ENCODE measurements around the gene CASP10. TPM values are rescaled to one million over a fixed set of nuclear protein-coding genes. Genes with fewer than 3 reads are reported as not detected.

Gene CASP10
- polyA plus RNA-seq, 1 of the 3 experiments (the other 2 are of a cell fraction), result 0.12 TPM

GRCh38 chr2:201201371-201201770, 18.4 kb downstream of the CASP10 start:
- no peak for DNase-seq
- Histone ChIP-seq H3K36me3 (replicated peaks in 1 of 2; ENCODE audit: control insufficient read depth in 1 of 2, insufficient read depth in 2 of 2, low read length in 1 of 2) (no peaks in the 10 kb centered on the region), H3K27ac (ENCODE audit: low read depth in 2 of 2, low read length in 1 of 2) (no peak overlapping the region), H3K4me2 (no peak overlapping the region), H3K9me2 (no peaks in the 10 kb centered on the region), H3K27me3 (ENCODE audit: insufficient read depth) (no peaks in the 10 kb centered on the region), H2AFZ (ENCODE audit: low read depth) (no peak overlapping the region), H3F3A (replicated peaks; ENCODE audit: insufficient read depth) (no peaks in the 10 kb centered on the region), H3K9ac (no peak overlapping the region), H4K20me1 (ENCODE audit: insufficient read depth) (no peaks in the 10 kb centered on the region), H3K9me3 (no peaks in the 10 kb centered on the region), H3K4me1 (ENCODE audit: control insufficient read depth in 1 of 2, insufficient read depth in 2 of 2, low read depth in 1 of 2, low read length in 1 of 2) (peaks cover 0 to 8% of the 10 kb centered on the region in 2 experiments; a peak in 2 of 4 replicates), H3K79me2 (ENCODE audit: insufficient read depth) (no peaks in the 10 kb centered on the region), H3K4me3 (ENCODE audit: low read depth in 2 of 2, low read length in 1 of 2) (no peak overlapping the region)
- CTCF ChIA-PET, result interaction anchor here (1.9 kb wide), 1 partner anchor 24 kb away, joined by 5 read pairs; no protein-coding TSS in a partner anchor
- TF ChIP-seq CHD2 (IDR thresholded peaks at IDR 0.05; ENCODE audit: low read length, partially characterized antibody) (no peak), ELF1 (IDR thresholded peaks at IDR 0.05) (no peak), EZH2phosphoT487 (IDR thresholded peaks at IDR 0.05; ENCODE audit: borderline replicate concordance, low read depth) (no peak), RXRA (IDR thresholded peaks at IDR 0.05; ENCODE audit: borderline replicate concordance, low read depth) (no peak)
- TF ChIP-seq, protein P1, sequence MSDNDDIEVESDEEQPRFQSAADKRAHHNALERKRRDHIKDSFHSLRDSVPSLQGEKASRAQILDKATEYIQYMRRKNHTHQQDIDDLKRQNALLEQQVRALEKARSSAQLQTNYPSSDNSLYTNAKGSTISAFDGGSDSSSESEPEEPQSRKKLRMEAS (IDR thresholded peaks at IDR 0.05; ENCODE audit: low read depth), result no peak
- 78% methylated on average over 8 of the region's 8 CpGs for WGBS (ENCODE audit: low lambda C conversion rate)
- POLR2A ChIA-PET, result no interaction called here

GRCh38 chr2:201203916-201204654, 21.1 kb downstream of the CASP10 start:
- POLR2A ChIA-PET, result interaction anchor here (0.5 kb wide), 1 partner anchor 9 kb away, joined by 5 read pairs; no protein-coding TSS in a partner anchor
- Histone ChIP-seq H3K9me3 (no peaks in the 10 kb centered on the region), H3K9ac (no peak overlapping the region), H3K27me3 (ENCODE audit: insufficient read depth) (no peaks in the 10 kb centered on the region), H3F3A (replicated peaks; ENCODE audit: insufficient read depth) (no peaks in the 10 kb centered on the region), H3K4me3 (ENCODE audit: low read depth in 2 of 2, low read length in 1 of 2) (no peak overlapping the region), H2AFZ (ENCODE audit: low read depth) (no peak overlapping the region), H3K27ac (ENCODE audit: low read depth in 2 of 2, low read length in 1 of 2) (no peak overlapping the region), H3K79me2 (ENCODE audit: insufficient read depth) (no peaks in the 10 kb centered on the region), H3K36me3 (replicated peaks in 1 of 2; ENCODE audit: control insufficient read depth in 1 of 2, insufficient read depth in 2 of 2, low read length in 1 of 2) (no peaks in the 10 kb centered on the region), H3K4me2 (no peak overlapping the region), H4K20me1 (ENCODE audit: insufficient read depth) (no peaks in the 10 kb centered on the region), H3K9me2 (no peaks in the 10 kb centered on the region), H3K4me1 (ENCODE audit: control insufficient read depth in 1 of 2, insufficient read depth in 2 of 2, low read depth in 1 of 2, low read length in 1 of 2) (peaks cover 0 to 8% of the 10 kb centered on the region in 2 experiments; a peak in 3 of 4 replicates)
- WGBS (ENCODE audit: low lambda C conversion rate), result 66% methylated on average over 6 of the region's 6 CpGs
- TF ChIP-seq FOXJ3 (CRISPR knock-in tag; IDR thresholded peaks at IDR 0.05) (no peak), RAD21 (IDR thresholded peaks at IDR 0.05; ENCODE audit: low read length) (no peak), CHD2 (IDR thresholded peaks at IDR 0.05; ENCODE audit: low read length, partially characterized antibody) (no peak), FOXM1 (IDR thresholded peaks at IDR 0.05; ENCODE audit: low read depth) (no peak), MEF2A (IDR thresholded peaks at IDR 0.05; ENCODE audit: borderline replicate concordance, low read depth) (no peak), SIN3A (IDR thresholded peaks at IDR 0.05; ENCODE audit: borderline replicate concordance, low read depth, low read length) (no peak), NRF1 (IDR thresholded peaks at IDR 0.05; ENCODE audit: low read depth, low read length) (no peak), EP300 (IDR thresholded peaks at IDR 0.05; ENCODE audit: borderline replicate concordance in 1 of 2, low read depth in 1 of 2, low read length in 1 of 2) (no peak; a peak in 1 of 4 replicates), GATA2 (CRISPR knock-in tag; IDR thresholded peaks at IDR 0.05) (no peak), TAF1 (IDR thresholded peaks at IDR 0.05; ENCODE audit: borderline replicate concordance, low read depth, low read length) (no peak)
- TF ChIP-seq, protein P2, sequence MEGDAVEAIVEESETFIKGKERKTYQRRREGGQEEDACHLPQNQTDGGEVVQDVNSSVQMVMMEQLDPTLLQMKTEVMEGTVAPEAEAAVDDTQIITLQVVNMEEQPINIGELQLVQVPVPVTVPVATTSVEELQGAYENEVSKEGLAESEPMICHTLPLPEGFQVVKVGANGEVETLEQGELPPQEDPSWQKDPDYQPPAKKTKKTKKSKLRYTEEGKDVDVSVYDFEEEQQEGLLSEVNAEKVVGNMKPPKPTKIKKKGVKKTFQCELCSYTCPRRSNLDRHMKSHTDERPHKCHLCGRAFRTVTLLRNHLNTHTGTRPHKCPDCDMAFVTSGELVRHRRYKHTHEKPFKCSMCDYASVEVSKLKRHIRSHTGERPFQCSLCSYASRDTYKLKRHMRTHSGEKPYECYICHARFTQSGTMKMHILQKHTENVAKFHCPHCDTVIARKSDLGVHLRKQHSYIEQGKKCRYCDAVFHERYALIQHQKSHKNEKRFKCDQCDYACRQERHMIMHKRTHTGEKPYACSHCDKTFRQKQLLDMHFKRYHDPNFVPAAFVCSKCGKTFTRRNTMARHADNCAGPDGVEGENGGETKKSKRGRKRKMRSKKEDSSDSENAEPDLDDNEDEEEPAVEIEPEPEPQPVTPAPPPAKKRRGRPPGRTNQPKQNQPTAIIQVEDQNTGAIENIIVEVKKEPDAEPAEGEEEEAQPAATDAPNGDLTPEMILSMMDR (IDR thresholded peaks at IDR 0.05), result no peak
- TF ChIP-seq, protein P3, sequence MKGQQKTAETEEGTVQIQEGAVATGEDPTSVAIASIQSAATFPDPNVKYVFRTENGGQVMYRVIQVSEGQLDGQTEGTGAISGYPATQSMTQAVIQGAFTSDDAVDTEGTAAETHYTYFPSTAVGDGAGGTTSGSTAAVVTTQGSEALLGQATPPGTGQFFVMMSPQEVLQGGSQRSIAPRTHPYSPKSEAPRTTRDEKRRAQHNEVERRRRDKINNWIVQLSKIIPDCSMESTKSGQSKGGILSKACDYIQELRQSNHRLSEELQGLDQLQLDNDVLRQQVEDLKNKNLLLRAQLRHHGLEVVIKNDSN (IDR thresholded peaks at IDR 0.05; ENCODE audit: borderline replicate concordance, low read depth), result no peak
- CTCF ChIA-PET, result interaction anchor here (1.0 kb wide), 1 partner anchor 27 kb away, joined by 5 read pairs; no protein-coding TSS in a partner anchor
- peak; percentile 43 for DNase-seq

Measured in SK-N-SH (cell line).